Caco-2 (cell line): ENCODE measurements around the gene FNTB. TPM values are rescaled to one million over a fixed set of nuclear protein-coding genes. Genes with fewer than 3 reads are reported as not detected.

Experiments used
- BruUV-seq: library from RNA; stranded (reverse); fragments of 400-500 nt; replicated peaks from 2 replicates; lab custom pipeline; 2021; lab: Mats Ljungman, UMichigan
- CTCF ChIA-PET: fragments of 300-600 bp; sonication (Branson Sonifier 250); formaldehyde crosslinking; loops from one replicate; lab custom pipeline; 2022; ENCODE audit warnings: antibody characterized with exemption; lab: Charles Lee
- POLR2A ChIA-PET: fragments of 300-600 bp; sonication (Branson Sonifier 250); formaldehyde crosslinking; loops from one replicate; lab custom pipeline; 2022; ENCODE audit warnings: antibody characterized with exemption; lab: Charles Lee
- DNase-seq, 2 experiments: peaks; one replicate each; pipeline versions ENCODE4 v3.0.0 to v3.0.0-alpha.2; 2020 to 2022
- H3K27me3 ChIP-seq: replicated peaks from 2 replicates; pipeline ENCODE4 v1.6.0; 2011; ENCODE audit warnings: low read length; ENCODE audit not compliant: control insufficient read depth, insufficient read depth
- H3K36me3 ChIP-seq: 2 replicates; pipeline ENCODE4 v1.5.1; 2011; ENCODE audit warnings: low read length; ENCODE audit not compliant: control insufficient read depth, insufficient read depth
- H3K4me1 ChIP-seq: fragments of 250-450 bp; sonication (Bioruptor Pico); 2 replicates; pipeline ENCODE4 v1.5.1; 2020; ENCODE audit warnings: mild to moderate bottlenecking
- H3K4me3 ChIP-seq: 2 replicates; pipeline ENCODE4 v1.5.1; 2011; ENCODE audit warnings: low read depth, mild to moderate bottlenecking, control low read depth, low read length
- H3K9me3 ChIP-seq: fragments of 250-450 bp; sonication (Bioruptor Pico); 2 replicates; pipeline ENCODE4 v1.5.1; 2020; ENCODE audit warnings: mild to moderate bottlenecking, moderate library complexity
- H3K27ac Mint-ChIP-seq: one replicate; pipeline ENCODE4 v1.8.0; 2022; ENCODE audit warnings: mixed read lengths; ENCODE audit not compliant: unreplicated experiment
- H3K27me3 Mint-ChIP-seq: one replicate; pipeline ENCODE4 v1.8.0; 2022; ENCODE audit warnings: mixed read lengths; ENCODE audit not compliant: insufficient read depth, unreplicated experiment
- H3K36me3 Mint-ChIP-seq: one replicate; pipeline ENCODE4 v1.8.0; 2022; ENCODE audit warnings: mild to moderate bottlenecking, mixed read lengths; ENCODE audit not compliant: insufficient read depth, unreplicated experiment
- H3K4me1 Mint-ChIP-seq: one replicate; pipeline ENCODE4 v1.8.0; 2022; ENCODE audit warnings: low read depth, mixed read lengths; ENCODE audit not compliant: unreplicated experiment
- H3K4me3 Mint-ChIP-seq: one replicate; pipeline ENCODE4 v1.8.0; 2022; ENCODE audit warnings: mild to moderate bottlenecking, moderate library complexity, mixed read lengths; ENCODE audit not compliant: unreplicated experiment
- H3K9me3 Mint-ChIP-seq: one replicate; pipeline ENCODE4 v1.8.0; 2022; ENCODE audit warnings: mixed read lengths; ENCODE audit not compliant: unreplicated experiment
- CTCF ChIP-seq, 2 experiments: fragments of 200-600 bp in 1 of 2; IDR thresholded peaks; 1 replicate in 1 of 2; 2 replicates in 1 of 2; pipeline versions ENCODE4 v1.5.1 to v1.8.0; 2011 to 2022; ENCODE audit warnings: antibody characterized with exemption in 1 of 2, control low read depth in 1 of 2, inconsistent platforms in 1 of 2, low read depth in 1 of 2, low read length in 1 of 2, mild to moderate bottlenecking in 1 of 2, moderate library complexity in 1 of 2; ENCODE audit not compliant: insufficient read depth in 1 of 2, severe bottlenecking in 1 of 2, unreplicated experiment in 1 of 2
- intact Hi-C: fragments of 100-400 bp; cut with micrococcal nuclease; formaldehyde crosslinking; loops from one replicate; pipeline ENCODE4 v1.10.0; 2022; ENCODE audit not compliant: unreplicated experiment
- total RNA-seq: library from RNA; stranded (reverse); gene quantifications from 2 replicates; pipeline ENCODE4 v1.2.3, GENCODE V29; 2022

The FNTB gene
- total RNA-seq, 1 experiment from 2014 or later = 21.2 TPM

- DNase-seq = no peak
- H3K27me3 Mint-ChIP-seq = no peaks in the 10 kb centered on the region
- no peaks in the 10 kb centered on the region for H3K9me3 Mint-ChIP-seq
- Histone ChIP-seq H3K27me3 (no peaks in the 10 kb centered on the region), H3K4me1 (no peaks in the 10 kb centered on the region), H3K36me3 (no peaks in the 10 kb centered on the region; the same call in 1 of the 2 replicates), H3K9me3 (no peaks in the 10 kb centered on the region), H3K4me3 (no peak overlapping the region)
- BruUV-seq = no TSS peak
- ChIA-PET CTCF (no interaction called here), POLR2A (no interaction called here)
- intact Hi-C loops = no loop called here
- peaks cover 11% of the 10 kb centered on the region for H3K36me3 Mint-ChIP-seq
- H3K27ac Mint-ChIP-seq = no peak overlapping the region
- peaks cover 8% of the 10 kb centered on the region for H3K4me1 Mint-ChIP-seq
- TF ChIP-seq CTCF (IDR thresholded peaks at IDR 0.05; ENCODE audit: insufficient read depth in 1 of 2, low read depth in 1 of 2, low read length in 1 of 2, severe bottlenecking in 1 of 2, unreplicated experiment in 1 of 2) = no peak
- H3K4me3 Mint-ChIP-seq = no peak overlapping the region
Observed at GRCh38 chr14:65038966-65039365, 52.3 kb downstream of the FNTB start.

- no peaks in the 10 kb centered on the region; the same call in 1 of the 2 replicates for H3K36me3 ChIP-seq
- no TSS peak for BruUV-seq
- ChIA-PET CTCF (interaction anchor here (1.5 kb wide), 1 partner anchor 21 kb away, joined by 6 read pairs; no protein-coding TSS in a partner anchor), POLR2A (no interaction called here)
- Mint-ChIP-seq H3K4me3 (no peak overlapping the region), H3K9me3 (no peaks in the 10 kb centered on the region), H3K4me1 (peaks cover 8% of the 10 kb centered on the region), H3K27ac (no peak overlapping the region), H3K36me3 (peaks cover 10% of the 10 kb centered on the region), H3K27me3 (no peaks in the 10 kb centered on the region)
- no peaks in the 10 kb centered on the region for H3K4me1 ChIP-seq
- TF ChIP-seq CTCF (IDR thresholded peaks at IDR 0.05; ENCODE audit: insufficient read depth in 1 of 2, low read depth in 1 of 2, low read length in 1 of 2, severe bottlenecking in 1 of 2, unreplicated experiment in 1 of 2) = no peak
- H3K27me3 ChIP-seq = no peaks in the 10 kb centered on the region
- DNase-seq = no peak
- H3K9me3 ChIP-seq = no peaks in the 10 kb centered on the region
- intact Hi-C loops = no loop called here
- no peak overlapping the region for H3K4me3 ChIP-seq
Observed at GRCh38 chr14:65040666-65041433, 54.2 kb downstream of the FNTB start.

GRCh38 chr14:65041434-65041915 is 54.8 kb downstream of the FNTB start:
- no peak overlapping the region for H3K4me3 Mint-ChIP-seq
- DNase-seq = no peak
- Histone ChIP-seq H3K36me3 (no peaks in the 10 kb centered on the region; the same call in 1 of the 2 replicates), H3K4me3 (no peak overlapping the region), H3K4me1 (no peaks in the 10 kb centered on the region), H3K9me3 (no peaks in the 10 kb centered on the region), H3K27me3 (no peaks in the 10 kb centered on the region)
- H3K27ac Mint-ChIP-seq = no peak overlapping the region
- intact Hi-C loops = no loop called here
- no TSS peak for BruUV-seq
- CTCF ChIA-PET = interaction anchor here (1.5 kb wide), 1 partner anchor 22 kb away, joined by 6 read pairs; no protein-coding TSS in a partner anchor
- no peak for TF ChIP-seq CTCF (IDR thresholded peaks at IDR 0.05; ENCODE audit: insufficient read depth in 1 of 2, low read depth in 1 of 2, low read length in 1 of 2, severe bottlenecking in 1 of 2, unreplicated experiment in 1 of 2)
- peaks cover 10% of the 10 kb centered on the region for H3K36me3 Mint-ChIP-seq
- H3K9me3 Mint-ChIP-seq = no peaks in the 10 kb centered on the region
- H3K27me3 Mint-ChIP-seq = no peaks in the 10 kb centered on the region
- peaks cover 8% of the 10 kb centered on the region for H3K4me1 Mint-ChIP-seq
- POLR2A ChIA-PET = no interaction called here
